GM21717 (cell line): ENCODE data around the gene RALB.

Source experiments
- ATAC-seq: cut with Tn5 transposase; IDR thresholded peaks from one replicate; pipeline ENCODE4 v1.9.1; 2021; ENCODE audit warnings: mild to moderate bottlenecking, moderate library complexity; ENCODE audit not compliant: unreplicated experiment

RALB gene

DNA sequence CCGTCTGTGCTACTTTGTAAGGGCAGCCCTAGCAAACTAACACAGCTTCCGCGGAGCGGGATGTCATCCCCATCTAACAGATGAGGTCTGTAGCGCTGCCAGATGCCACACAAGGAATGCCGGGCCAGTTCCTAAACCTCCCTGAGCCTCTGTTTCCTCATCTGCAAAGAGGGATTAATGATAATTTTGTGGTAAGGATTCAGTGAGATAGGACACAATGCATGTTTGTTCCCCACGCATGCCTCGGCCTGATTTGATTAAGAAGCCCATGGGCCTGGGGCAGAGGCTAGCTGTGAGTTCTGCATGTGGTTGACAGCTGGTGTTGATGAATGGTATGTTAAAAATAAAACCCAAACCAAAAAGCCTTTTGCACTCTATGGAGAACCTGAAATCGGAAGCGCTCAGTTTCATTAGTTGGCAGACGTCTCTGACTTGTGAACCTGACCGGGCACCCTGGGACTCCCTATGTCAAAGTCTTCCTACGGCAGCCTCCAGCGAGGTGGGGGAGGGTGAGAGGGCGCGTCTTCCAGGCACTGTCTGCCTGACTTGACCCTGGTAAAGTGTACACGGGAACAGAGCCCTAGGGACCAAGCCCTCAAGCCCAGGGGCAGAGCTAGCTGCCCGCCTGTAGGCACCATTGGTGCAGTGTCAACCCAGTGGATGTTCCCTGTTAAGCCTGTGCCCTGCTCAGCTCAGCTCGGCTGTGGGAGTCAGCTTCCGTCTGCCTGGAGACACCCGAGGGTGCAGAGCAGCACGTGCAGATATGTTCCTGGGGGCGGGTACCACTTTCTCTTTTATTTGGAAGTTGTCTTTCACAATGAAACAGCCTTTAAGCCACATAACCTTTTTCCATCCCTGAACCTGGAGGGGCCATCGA, 78.5 kb downstream of the RALB start:
- ATAC-seq = no peak

DNA sequence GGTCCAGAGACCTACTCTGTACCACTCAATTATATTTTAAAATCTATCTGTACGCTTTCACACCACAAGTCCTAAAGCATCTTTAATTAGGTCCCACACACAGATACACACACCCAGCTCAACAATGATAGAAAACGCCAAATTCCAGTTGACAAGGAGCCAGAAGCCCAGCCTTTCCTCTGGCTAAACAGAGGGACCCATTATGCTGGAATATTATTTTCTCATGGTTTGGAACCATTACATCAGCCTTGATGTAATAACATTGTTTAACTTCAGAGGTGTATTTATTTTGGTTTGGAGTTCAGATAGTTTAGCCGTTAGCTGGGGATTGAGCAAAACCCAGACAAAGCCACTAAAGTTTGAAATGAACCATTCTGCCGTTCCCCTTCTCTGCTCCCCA, 79.3 kb downstream of the RALB start:
- ATAC-seq = no peak

DNA sequence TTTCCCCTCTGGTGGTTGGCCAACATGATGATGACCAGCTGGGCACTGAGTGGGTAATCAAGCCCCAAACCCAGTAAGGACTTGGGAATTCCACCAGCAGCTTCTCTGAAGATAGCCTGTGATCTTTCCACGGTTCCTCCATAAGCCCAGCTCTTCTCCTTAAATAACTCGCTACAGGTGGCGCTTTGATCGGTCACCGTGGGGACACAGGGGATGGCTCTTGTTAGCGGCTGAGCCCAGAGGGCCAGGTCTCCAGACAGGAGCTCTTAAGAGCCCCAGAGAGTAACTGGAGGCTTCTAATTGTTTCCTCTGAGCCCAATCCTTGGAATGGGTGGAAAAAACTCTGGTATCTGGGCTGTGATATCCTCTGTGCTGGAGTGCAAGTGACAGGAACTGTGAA, 79.7 kb downstream of the RALB start:
- ATAC-seq = no peak

DNA sequence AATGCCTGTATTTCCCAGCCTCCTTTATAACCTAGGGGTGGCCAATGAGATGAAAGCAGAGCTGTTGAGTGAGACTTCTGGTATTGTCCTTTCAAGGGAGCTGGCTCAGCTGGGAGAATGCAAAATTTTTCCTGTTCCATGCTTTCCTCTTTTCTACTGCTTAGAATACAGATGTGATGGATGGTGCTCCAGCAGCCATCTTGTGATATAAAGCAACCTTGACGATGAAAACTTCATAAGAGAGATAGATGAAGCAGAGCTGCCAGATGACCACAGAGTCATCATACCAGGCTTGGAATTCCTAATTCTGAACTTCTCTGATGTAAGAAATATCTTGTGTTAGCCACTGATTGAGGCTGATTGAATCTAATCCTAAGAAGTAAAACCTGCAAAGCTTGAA, 81.4 kb downstream of the RALB start:
- ATAC-seq = no peak

DNA sequence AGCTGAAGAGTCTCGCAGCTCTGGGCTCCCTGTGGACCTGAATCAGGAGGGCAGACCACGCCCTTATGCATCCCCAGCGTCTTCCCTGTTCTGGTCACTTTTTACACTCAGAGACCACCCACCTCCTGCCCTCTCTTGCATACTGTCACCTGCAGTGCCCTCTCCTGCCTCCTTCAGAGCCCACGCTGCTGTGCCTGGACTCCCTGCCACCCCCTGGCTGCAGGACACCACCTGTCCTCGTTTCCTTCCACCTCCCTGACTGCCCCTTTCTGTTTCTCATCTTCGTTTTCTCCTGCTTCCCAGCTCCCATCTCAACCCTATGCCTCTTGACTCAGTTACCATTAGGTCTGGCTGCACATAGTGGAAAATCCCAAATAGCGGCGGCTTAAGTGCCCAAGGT, 84.1 kb downstream of the RALB start:
- no peak for ATAC-seq

DNA sequence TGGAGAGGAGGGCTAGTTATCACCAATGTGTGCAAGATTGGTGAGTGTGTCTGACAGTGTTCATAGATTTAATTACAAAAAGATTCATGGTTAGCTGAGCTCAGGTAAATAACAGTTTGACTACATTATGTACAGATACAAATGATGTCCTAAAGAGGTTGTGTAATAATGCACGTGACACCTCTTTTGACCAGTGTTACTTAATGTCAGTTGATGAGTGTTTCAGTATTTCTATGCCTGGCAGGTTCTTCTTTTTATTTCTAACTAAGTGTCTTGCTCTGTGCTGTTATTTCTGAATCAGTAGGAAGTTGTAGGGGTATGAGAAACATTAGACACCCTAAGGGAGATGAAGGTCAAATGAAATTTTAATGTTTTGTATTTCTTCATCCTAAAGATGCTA, 85.4 kb downstream of the RALB start:
- ATAC-seq = no peak

DNA sequence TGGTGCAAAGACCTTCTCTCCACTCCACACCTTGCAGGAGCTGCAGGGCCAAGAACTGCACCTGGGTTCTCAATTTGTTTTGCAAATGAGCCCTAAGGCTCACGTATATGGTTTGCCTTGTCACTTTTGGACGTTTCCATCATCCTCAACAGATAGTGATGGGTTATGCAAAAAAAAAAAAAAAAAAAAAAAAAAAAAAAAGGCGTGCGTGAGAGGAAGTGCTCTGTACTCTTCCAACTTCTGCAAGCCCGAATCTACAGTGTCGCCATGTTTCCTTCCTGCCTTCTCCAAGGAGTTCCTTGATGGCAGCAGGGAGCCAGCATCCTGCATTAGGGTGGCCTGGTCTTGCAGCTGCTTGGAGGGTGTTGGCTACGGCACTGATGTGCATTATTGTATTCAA, 89.3 kb downstream of the RALB start:
- ATAC-seq = no peak

DNA sequence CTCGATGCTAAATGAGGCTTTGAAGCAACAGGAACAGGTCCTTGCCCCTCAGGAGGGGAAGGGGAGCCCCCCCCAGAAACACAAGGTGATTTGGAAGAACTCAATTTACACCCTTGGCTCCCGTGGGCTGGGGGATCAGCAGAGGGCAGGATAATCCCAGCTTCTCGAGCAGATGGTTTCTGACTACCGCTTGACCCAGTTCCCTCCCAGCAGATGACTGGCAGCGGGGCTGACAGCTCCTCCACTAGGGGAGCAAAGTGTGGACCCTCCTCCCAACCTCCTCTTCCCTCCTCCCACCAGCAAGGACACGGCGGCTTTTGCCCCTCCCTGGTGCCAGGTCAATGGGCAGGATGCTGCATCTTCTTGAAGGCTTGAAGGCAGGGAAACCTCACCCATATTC, 89.8 kb downstream of the RALB start:
- no peak for ATAC-seq

DNA sequence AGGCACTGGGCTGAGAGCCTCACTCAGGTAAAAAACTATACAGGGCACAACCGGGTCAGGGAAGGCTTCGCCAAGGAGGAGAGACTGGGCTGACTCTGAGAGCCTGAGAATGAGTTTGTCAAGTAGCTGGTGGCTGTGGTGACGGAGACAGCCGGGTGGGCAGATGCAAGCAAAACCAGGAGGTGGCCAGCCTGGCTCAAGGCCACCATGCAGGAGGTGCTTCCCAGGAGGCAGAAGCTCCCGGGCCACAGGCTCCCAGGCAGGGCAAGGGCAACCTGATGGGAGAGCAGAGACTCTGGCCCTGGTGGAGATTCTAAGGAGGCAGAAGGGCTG, 90.4 kb downstream of the RALB start:
- no peak for ATAC-seq

DNA sequence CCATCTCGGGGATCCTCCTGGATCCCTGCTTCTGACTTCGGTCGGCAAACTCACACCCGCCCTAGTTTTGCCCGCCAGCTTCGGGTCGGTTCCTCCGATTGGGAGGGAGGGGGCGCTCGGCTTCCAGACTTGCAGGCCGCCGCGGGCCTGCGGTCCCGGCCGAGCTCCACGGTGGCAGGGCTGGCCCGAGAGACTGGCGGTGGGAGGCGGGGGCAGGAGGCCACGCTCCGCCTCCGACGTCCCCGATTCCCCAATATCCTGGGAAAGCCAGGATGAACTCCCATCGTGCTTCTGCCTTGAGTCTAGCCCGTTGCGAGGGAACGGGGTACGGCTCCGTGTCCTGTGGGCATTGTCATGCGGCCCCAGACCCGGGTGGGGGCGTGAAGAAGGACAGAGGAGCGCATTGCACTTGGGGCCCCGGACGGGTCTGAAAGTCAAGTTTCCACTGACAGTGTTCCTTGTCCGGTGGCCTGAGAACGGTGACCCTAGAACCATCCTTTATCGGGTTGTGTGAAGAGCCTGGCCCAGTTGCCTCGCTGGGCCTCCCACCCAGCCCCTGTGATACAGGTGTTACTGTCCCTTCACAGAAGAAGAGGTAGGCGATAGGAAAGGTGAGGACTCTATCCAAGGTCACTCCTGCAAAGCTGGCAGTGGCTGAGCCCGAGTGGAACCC, 90.9 kb downstream of the RALB start:
- ATAC-seq = no peak
